HUES48 (cell line): ENCODE data around the gene RNF224.

ENCODE experiments used
- H3K27ac ChIP-seq: one replicate; pipeline ENCODE4 v1.7.0; 2013; ENCODE audit warnings: low read depth, low read length, inconsistent platforms
- H3K27me3 ChIP-seq: 2 replicates; pipeline ENCODE4 v1.6.1; 2013; ENCODE audit warnings: mild to moderate bottlenecking, low read length; ENCODE audit not compliant: control insufficient read depth, insufficient read depth
- H3K36me3 ChIP-seq: 2 replicates; pipeline ENCODE4 v1.6.1; 2013; ENCODE audit warnings: low read length; ENCODE audit not compliant: control insufficient read depth, insufficient read depth
- H3K4me1 ChIP-seq: 2 replicates; pipeline ENCODE4 v1.6.1; 2013; ENCODE audit warnings: mild to moderate bottlenecking, low read length; ENCODE audit not compliant: control insufficient read depth, insufficient read depth
- H3K4me3 ChIP-seq: 2 replicates; pipeline ENCODE4 v1.5.1; 2013; ENCODE audit warnings: mild to moderate bottlenecking, low read depth, low read length
- H3K9ac ChIP-seq: 2 replicates; pipeline ENCODE4 v1.6.1; 2013; ENCODE audit warnings: mild to moderate bottlenecking, low read depth, low read length, moderate library complexity
- H3K9me3 ChIP-seq: 2 replicates; pipeline ENCODE4 v1.6.1; 2013; ENCODE audit warnings: low read length; ENCODE audit not compliant: control insufficient read depth, insufficient read depth

RNF224 gene

DNA sequence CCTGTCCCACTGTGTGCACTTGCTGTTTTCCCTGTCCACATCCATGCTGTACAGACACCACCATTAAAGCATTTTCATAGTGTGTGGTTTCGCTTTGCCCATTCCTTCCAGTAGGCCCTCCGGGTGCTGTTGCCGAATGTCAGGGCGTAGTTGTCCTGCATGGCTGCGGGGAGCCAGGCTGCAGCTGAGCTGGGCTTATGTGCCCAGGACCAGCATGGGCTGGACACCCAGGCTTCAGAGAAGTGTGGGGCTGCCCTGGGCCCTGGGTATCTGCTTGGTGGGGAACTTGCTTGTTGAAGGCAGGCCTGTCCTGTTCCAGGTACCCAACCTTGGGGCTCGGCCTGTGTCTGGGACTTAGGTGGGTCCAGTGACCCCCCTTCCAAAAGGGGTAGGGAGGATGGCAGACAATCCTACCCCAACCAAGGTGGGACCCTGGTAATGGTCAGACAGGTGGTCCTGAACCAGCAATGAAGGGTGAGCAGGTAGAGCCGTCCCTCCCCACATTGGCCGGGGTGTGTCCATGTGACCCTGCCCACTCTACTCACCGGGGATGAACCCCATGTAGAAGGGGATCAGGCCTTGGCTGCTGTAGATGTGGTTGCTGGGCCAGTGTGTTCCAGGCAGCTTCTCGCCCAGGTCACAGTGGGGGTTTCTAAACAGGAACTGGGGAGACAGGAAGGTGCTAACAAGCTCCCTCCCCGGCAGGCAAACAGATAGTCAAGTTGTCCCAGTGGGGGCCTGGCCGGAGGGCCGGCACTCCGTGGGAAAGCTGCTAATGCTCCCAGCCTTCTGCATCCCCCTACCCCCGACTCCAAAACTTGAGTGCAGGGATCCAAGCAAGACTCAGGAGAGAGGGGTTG lies 16.6 kb downstream of the RNF224 start:
- Histone ChIP-seq H3K9me3 (no peaks in the 10 kb centered on the region), H3K27ac (peak overlapping the region; percentile 67), H3K27me3 (no peaks in the 10 kb centered on the region; the same call in 1 of the 2 replicates), H3K36me3 (peaks cover 22% of the 10 kb centered on the region), H3K4me1 (peaks cover 22% of the 10 kb centered on the region), H3K9ac (no peak overlapping the region), H3K4me3 (no peak overlapping the region)

DNA sequence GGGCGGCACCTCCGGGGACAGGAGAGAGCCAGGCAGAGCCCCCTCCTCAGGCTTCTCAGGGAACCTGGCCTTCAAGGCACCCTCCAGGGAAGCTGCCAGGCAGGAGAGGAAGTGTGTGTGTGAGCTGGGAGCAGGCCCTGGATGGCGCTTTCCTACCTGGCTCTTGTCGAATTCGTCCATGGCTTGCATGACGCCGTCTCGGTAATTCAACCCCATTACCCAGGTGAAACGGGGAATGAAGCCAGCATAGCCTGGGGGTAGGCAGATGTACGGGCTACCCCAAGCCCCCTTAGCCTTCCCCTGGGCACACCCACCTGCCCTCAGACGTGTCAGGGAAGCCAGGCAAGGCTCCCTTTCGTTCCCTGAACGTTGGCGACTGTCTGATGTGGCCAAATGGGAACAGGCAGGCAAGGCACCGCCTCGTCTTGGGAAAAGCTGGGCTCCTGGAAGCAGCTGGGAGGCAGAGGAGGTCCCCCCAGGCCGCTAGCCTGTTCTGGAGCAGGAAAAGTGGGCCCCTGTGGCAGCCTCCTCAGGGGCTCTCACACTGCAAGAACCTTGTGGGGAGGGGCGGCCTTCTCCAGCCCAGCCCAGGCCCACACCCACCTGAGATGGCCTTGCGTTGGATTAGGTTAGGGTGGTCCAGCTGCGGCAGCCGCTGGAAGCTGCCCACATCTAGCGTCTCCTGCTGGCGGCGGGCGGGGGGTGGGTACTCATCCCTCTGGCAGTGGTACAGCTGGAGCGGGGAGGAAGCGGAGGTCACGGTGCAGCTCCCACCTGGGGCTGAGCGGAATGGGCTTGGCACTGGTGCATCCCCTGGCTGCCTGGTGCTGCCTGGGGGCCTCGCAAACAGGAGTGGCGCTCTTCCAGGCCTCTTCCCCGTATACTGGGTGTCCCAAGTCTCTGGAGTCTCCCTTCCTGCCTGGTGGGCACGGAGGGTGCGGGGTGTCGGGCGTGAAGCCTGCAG lies 17.5 kb downstream of the RNF224 start:
- Histone ChIP-seq H3K36me3 (peaks cover 22% of the 10 kb centered on the region), H3K4me1 (peaks cover 22% of the 10 kb centered on the region), H3K9me3 (no peaks in the 10 kb centered on the region)

DNA sequence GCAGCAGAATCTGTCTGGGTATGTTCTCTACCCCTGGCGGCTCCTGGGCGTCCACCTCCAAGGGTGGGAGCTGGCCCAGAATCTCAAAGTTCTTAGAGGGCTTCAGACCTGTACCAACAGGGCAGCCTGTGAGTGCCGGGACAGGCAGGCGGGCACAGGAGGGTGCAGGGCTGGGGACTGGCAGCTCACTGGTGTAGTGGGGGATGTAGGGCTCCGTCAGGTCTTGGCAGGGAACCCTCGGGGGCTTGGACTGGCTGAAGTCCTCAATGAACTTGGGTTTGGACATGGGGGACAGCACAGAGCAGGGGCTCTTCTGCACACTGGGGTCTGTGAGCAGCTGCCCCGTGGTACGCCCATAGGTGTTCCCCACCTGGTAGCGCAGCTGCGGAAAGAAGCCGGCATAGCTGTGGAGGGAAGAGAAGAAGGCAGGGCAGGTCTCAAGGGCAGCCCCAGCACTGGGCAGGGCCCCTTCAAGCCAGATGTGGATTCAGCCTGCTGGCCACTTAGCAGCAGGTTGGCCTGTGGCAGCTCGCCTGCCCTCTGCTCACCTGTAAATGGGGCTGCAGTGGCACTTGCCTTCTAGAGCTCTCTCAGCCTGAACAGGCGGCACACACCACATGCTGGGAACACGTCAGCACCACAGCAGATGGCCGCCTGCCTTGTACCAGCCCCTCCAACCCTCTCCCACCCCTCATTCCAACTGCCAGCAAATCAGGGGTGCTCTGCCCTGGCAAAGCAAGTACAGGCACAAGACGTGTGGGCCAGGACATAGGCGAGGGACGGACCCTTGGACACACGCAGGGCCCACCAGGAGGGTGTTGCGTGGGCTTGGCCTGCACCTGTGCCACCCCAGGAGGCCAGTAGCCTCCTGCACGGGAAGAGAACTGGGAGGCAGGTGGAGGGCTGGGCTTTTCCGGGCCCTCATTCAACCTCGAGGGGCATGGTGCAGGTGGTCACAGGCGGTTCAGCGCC lies 18.4 kb downstream of the RNF224 start:
- Histone ChIP-seq H3K4me3 (no peak overlapping the region), H3K27ac (no peak overlapping the region), H3K4me1 (peaks cover 22% of the 10 kb centered on the region), H3K36me3 (peaks cover 22% of the 10 kb centered on the region), H3K9ac (no peak overlapping the region), H3K27me3 (no peaks in the 10 kb centered on the region; the same call in 1 of the 2 replicates), H3K9me3 (no peaks in the 10 kb centered on the region)

More for the DNA sequence above, 17.5 kb downstream of the RNF224 start:
- Histone ChIP-seq H3K4me3 (no peak overlapping the region), H3K27ac (peak overlapping the region; percentile 67), H3K27me3 (no peaks in the 10 kb centered on the region; the same call in 1 of the 2 replicates), H3K9ac (no peak overlapping the region)

DNA sequence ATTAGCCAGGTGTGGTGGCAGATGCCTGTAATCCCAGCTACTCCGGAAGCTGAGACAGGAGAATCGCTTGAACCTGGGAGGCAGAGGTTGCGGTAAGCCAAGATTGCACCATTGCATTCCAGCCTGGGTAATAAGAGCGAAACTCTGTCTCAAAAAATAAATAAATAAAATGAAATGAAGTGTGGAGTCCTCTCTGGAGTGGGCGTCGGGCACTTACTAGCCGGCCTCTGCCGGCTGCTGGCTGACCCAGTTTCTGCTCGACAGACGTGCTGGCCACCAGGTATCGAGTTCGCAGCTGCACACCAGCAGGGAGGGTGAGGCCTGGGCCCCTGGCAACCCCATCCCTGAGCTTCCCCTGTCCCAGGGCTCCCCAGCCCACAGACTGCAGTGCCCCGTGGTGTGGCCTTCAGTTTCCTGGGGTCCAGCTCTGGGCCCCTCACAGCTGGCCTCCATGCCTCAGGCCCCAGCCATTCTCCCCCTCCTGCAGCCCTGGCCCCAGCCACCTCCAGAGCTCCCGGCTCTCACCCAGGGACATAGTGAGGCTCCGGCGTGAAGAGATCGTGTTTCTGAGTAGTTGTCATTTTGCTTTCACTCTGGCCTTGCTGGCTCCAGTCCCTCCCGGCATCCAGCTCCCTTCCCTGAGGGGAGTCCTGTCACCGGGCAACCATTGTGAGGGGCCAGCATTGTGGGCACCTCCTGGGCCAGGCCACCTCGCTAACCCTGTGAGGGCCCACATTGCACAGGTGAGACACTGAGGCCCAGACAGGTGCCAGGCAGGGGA lies 20.0 kb downstream of the RNF224 start:
- Histone ChIP-seq H3K27me3 (no peaks in the 10 kb centered on the region; the same call in 1 of the 2 replicates), H3K4me3 (no peak overlapping the region), H3K9ac (no peak overlapping the region), H3K27ac (no peak overlapping the region), H3K9me3 (no peaks in the 10 kb centered on the region), H3K4me1 (peaks cover 23% of the 10 kb centered on the region), H3K36me3 (peaks cover 17% of the 10 kb centered on the region)

DNA sequence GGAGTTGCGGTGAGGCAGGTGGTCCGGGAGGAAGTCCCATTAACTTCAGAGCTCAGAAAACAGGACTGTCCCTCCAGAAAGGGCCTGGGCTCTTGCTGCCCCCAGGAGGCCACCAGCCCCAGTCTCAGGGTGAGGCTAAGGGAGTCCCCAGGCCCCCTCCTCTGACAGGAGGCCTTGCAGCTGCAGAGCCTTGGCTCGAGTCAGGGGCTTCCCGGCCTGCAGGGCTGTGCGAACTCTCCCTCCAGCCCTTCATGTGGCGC lies 20.5 kb downstream of the RNF224 start:
- Histone ChIP-seq H3K9ac (no peak overlapping the region), H3K9me3 (no peaks in the 10 kb centered on the region), H3K36me3 (peaks cover 11% of the 10 kb centered on the region), H3K4me3 (no peak overlapping the region), H3K27me3 (no peaks in the 10 kb centered on the region; the same call in 1 of the 2 replicates), H3K4me1 (peaks cover 19% of the 10 kb centered on the region), H3K27ac (no peak overlapping the region)

DNA sequence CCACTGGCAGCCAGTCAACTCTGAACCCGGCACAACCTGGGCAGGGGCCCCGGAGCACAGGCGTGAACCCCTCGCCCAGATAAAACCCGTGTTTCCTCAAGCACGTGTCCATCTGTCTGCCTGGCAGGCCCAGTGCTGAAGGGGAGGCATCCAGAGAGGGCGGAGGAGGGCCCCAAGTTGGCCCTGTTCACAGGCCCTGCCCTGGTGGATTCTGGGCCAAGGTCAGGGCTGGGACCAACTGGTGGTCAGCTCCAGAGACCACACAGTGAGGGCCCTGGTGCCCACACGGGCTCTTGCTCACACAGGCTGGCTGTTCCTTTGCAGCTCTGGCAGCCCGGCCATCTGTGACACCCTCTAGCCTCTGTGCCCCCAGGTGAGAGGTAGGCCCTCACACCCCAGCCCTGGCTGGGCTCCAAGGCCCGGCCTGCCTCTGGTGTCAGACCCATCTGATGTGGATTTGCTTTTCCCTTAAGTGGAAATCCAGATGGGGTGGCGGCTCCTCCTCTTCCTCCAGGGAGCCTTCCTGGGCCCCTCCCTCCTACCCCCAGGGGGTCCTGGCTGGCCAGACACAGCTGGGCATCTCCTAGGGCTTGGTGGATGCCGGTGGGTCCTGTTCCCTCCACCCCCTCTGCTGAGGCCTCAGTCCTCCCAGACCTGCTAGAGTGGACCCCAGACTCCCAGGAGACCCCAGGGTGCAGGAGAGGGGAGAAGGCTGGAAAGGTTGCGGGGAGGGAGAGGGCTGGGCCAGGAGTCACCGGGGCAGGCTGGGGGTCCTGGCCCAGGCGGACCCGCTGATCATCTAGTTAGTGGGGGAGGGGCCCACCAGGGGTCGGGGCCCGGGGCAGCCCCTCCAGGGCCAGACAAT lies 23.3 kb downstream of the RNF224 start:
- Histone ChIP-seq H3K36me3 (no peaks in the 10 kb centered on the region), H3K27ac (no peak overlapping the region), H3K9me3 (no peaks in the 10 kb centered on the region), H3K9ac (no peak overlapping the region), H3K4me1 (peaks cover 5% of the 10 kb centered on the region), H3K27me3 (no peaks in the 10 kb centered on the region; the same call in none of the 2 replicates), H3K4me3 (no peak overlapping the region)

DNA sequence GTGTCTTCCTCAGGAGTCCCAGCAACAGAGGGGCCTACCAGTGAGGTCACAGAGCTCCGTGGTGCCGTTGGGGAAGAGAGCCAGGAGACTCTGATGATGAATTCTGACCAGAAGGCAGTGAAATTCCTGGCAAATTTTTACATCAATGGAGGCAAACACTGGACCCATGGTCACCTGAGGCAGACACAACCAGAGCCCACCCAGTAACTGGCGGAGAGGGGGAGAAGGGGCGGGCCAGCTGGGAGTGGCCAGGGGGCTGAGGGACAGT lies 23.8 kb downstream of the RNF224 start, which contains the start of gene STPG3:
Gene STPG3 (plus strand): TSS at position 93 of the 268 bp plus-strand sequence. CDS start 1 bp downstream, at position 94.
- H3K9ac ChIP-seq, result no peak within 1 kb of the TSS
- H3K4me3 ChIP-seq, result no peak within 1 kb of the TSS
- H3K27ac ChIP-seq, result no peak within 1 kb of the TSS
- peaks cover 1% of the 10 kb centered on the region; the same call in 1 of the 2 replicates for H3K36me3 ChIP-seq
- H3K9me3 ChIP-seq, result no peaks in the 10 kb centered on the region
- no peaks in the 10 kb centered on the region; the same call in none of the 2 replicates for H3K27me3 ChIP-seq
- peaks cover 9% of the 10 kb centered on the region for H3K4me1 ChIP-seq

DNA sequence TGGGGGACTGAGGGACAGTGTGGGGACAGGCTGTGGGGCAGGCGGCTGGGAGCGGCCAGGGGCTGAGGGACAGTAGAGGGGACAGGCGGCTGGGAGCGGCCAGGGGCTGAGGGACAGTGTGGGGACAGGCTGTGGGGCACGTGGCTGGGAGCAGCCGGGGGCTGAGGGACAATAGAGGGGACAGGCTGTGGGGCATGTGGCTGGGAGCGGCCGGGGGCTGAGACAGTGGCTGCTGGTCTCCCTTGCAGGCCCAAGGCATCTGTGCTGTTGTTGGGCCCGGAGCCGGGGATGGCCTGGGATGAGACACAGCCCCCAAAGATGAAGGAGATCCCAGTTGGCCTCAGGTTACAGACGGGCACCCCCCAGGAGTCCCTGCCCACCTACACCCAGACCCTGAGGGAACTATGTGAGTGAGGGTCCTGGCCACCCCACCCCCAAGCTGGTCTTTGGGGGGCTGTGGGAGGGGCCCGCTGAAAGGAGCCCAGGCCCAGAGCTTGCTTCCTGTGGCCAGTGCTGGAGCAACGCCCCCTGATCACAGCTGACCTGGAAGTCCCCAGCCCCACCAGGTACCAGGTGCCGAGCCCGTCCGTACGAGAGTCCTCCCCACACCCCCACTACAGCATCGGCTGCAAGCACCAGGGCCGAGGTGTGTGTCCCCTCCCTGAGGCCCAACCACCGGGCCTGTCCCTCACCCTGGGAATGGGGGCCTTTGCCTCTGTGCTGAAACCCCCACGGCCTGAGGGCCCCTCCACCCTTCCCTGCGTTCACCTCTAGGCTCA lies 24.4 kb downstream of the RNF224 start:
- no peak overlapping the region for H3K4me3 ChIP-seq
- H3K9ac ChIP-seq, result no peak overlapping the region
- no peaks in the 10 kb centered on the region for H3K9me3 ChIP-seq
- H3K27ac ChIP-seq, result no peak overlapping the region
- peaks cover 11% of the 10 kb centered on the region for H3K4me1 ChIP-seq
- no peaks in the 10 kb centered on the region; the same call in none of the 2 replicates for H3K27me3 ChIP-seq
- H3K36me3 ChIP-seq, result peaks cover 7% of the 10 kb centered on the region
